ENCODE data around the gene CASTOR2. TPM values are rescaled to one million over a fixed set of nuclear protein-coding genes. Genes with fewer than 3 reads are reported as not detected.
"Not testable (repeated sequence)": the region's sequence is repeated elsewhere in the genome, so short reads cannot be mapped to it uniquely, and the experiment has no call there.

The CASTOR2 gene
- total and polyA plus RNA-seq, 2 of the 8 experiments (the other 6 are each of a cell fraction or from before 2014, with no cell fraction given), result 12.1 to 47.8 TPM

- Histone ChIP-seq H3K4me3 (ENCODE audit: extremely low read depth in 1 of 4, insufficient read depth in 2 of 4, low read depth in 3 of 4, low read length in 4 of 4) (peak overlapping the region in 1 of 4 experiments; percentile 38; a peak in 2 of 8 replicates), H3K4me2 (ENCODE audit: insufficient read depth in 1 of 2, low read depth in 2 of 2, low read length in 2 of 2) (peak overlapping the region in 1 of 2 experiments; percentile 28; a peak in 2 of 4 replicates)
- H3K36me3 ChIP-seq (ENCODE audit: control insufficient read depth in 2 of 4, insufficient read depth in 4 of 4, low read length in 3 of 4); H3K79me2 ChIP-seq (ENCODE audit: control insufficient read depth in 1 of 2, insufficient read depth in 2 of 2, low read length in 2 of 2); H2BK12ac ChIP-seq (ENCODE audit: low read depth, low read length); H3K23ac ChIP-seq (ENCODE audit: insufficient read length); CTCF ChIA-PET (ENCODE audit: partially characterized antibody); H3K27me3 ChIP-seq (replicated peaks in 1 of 4; ENCODE audit: control insufficient read depth in 3 of 4, extremely low read depth in 1 of 4, insufficient read depth in 3 of 4, low read length in 3 of 4); POLR2A ChIA-PET (ENCODE audit: partially characterized antibody); H2BK120ac ChIP-seq (replicated peaks; ENCODE audit: low read depth, low read length); H3K79me1 ChIP-seq (ENCODE audit: low read depth, low read length); H4K20me1 ChIP-seq (replicated peaks in 1 of 2; ENCODE audit: control insufficient read depth in 1 of 2, insufficient read depth in 2 of 2, low read length in 2 of 2); H2AFZ ChIP-seq (ENCODE audit: low read length); H4K5ac ChIP-seq (ENCODE audit: insufficient read length, low read depth, low read length); H4K91ac ChIP-seq (replicated peaks; ENCODE audit: insufficient read length, low read length); H3K9ac ChIP-seq (replicated peaks in 1 of 4; ENCODE audit: extremely low read depth in 1 of 4, low read depth in 3 of 4, low read length in 3 of 4); H3K56ac ChIP-seq (replicated peaks; ENCODE audit: insufficient read length, low read depth, low read length); H2BK5ac ChIP-seq (ENCODE audit: low read depth, low read length); H3K14ac ChIP-seq (ENCODE audit: insufficient read length); FAIRE-seq; H3K4ac ChIP-seq (replicated peaks; ENCODE audit: insufficient read length, low read depth, low read length); H3K18ac ChIP-seq (ENCODE audit: extremely low read depth, low read length); H4K8ac ChIP-seq (ENCODE audit: extremely low read depth, insufficient read depth, low read length); H3K23me2 ChIP-seq (ENCODE audit: low read depth, low read length); H3K9me3 ChIP-seq (ENCODE audit: insufficient read depth in 2 of 2, low read depth in 1 of 2, low read length in 1 of 2); H3K27ac ChIP-seq (ENCODE audit: low read depth, low read length); H2BK20ac ChIP-seq (ENCODE audit: low read length); H2BK15ac ChIP-seq (ENCODE audit: low read length); H2AK5ac ChIP-seq (ENCODE audit: low read depth, low read length); H3K4me1 ChIP-seq (replicated peaks in 1 of 4; ENCODE audit: control insufficient read depth in 3 of 4, insufficient read depth in 4 of 4, low read length in 3 of 4): not testable (repeated sequence)
- WGBS, 2 experiments (ENCODE audit: extremely low coverage in 1 of 2, insufficient coverage in 1 of 2, insufficient read length in 1 of 2, insufficient replicate concordance in 2 of 2, low coverage in 1 of 2, low lambda C conversion rate in 2 of 2, missing lambda C conversion rate in 1 of 2), result 36% methylated on average over 5 of the region's 32 CpGs; no CpG with 5 or more reads in 1 of the 2 experiments
- peak in 1 of 2 experiments; percentile 42 for DNase-seq (ENCODE audit: low read depth in 1 of 2, low spot score in 2 of 2)
Observed at GRCh38 chr7:74963704-74964510, 598 bp upstream of the CASTOR2 start.
